Ishikawa (cell line): Measurements from ENCODE around the gene MYLK4.

ENCODE experiments used
- CEBPB ChIP-seq: IDR thresholded peaks from 2 replicates; pipeline ENCODE4 v1.6.1; 2012
- CREB1 ChIP-seq: IDR thresholded peaks from 2 replicates; pipeline ENCODE4 v1.6.1; 2012; ENCODE audit warnings: low read depth
- EGR1 ChIP-seq: IDR thresholded peaks from 2 replicates; pipeline ENCODE4 v1.6.1; 2012
- EP300 ChIP-seq: IDR thresholded peaks from 2 replicates; pipeline ENCODE4 v1.6.1; 2012; ENCODE audit warnings: borderline replicate concordance
- FOXM1 ChIP-seq: IDR thresholded peaks from 2 replicates; pipeline ENCODE4 v1.6.1; 2012; ENCODE audit warnings: low read depth, borderline replicate concordance
- MAX ChIP-seq: IDR thresholded peaks from 2 replicates; pipeline ENCODE4 v1.6.1; 2012
- NFIC ChIP-seq: IDR thresholded peaks from 2 replicates; pipeline ENCODE4 v1.6.1; 2012
- RAD21 ChIP-seq: IDR thresholded peaks from 2 replicates; pipeline ENCODE4 v1.6.1; 2012; ENCODE audit warnings: low read depth
- TAF1 ChIP-seq: IDR thresholded peaks from 2 replicates; pipeline ENCODE4 v1.6.1; 2012; ENCODE audit warnings: low read depth, mild to moderate bottlenecking
- TCF12 ChIP-seq: IDR thresholded peaks from 2 replicates; pipeline ENCODE4 v1.6.1; 2012; ENCODE audit warnings: low read depth
- TEAD4 ChIP-seq: IDR thresholded peaks from 2 replicates; pipeline ENCODE4 v1.6.1; 2012
- USF1 ChIP-seq: IDR thresholded peaks from 2 replicates; pipeline ENCODE4 v1.6.1; 2012
- YY1 ChIP-seq: IDR thresholded peaks from 2 replicates; pipeline ENCODE4 v1.6.1; 2012; ENCODE audit warnings: low read depth
- ZBTB7A ChIP-seq: IDR thresholded peaks from 2 replicates; pipeline ENCODE4 v1.6.1; 2012; ENCODE audit warnings: low read depth
- TF ChIP-seq, protein P1 (sequence below): IDR thresholded peaks from 2 replicates; pipeline ENCODE4 v1.6.1; 2012; ENCODE audit warnings: low read depth, mild to moderate bottlenecking

Gene MYLK4

GRCh38 chr6:2777249-2777648 lies 26.5 kb upstream of the MYLK4 start:
- no peak for TF ChIP-seq CREB1
- TF ChIP-seq USF1, result no peak
- TF ChIP-seq NFIC, result no peak
- TF ChIP-seq, protein P1, sequence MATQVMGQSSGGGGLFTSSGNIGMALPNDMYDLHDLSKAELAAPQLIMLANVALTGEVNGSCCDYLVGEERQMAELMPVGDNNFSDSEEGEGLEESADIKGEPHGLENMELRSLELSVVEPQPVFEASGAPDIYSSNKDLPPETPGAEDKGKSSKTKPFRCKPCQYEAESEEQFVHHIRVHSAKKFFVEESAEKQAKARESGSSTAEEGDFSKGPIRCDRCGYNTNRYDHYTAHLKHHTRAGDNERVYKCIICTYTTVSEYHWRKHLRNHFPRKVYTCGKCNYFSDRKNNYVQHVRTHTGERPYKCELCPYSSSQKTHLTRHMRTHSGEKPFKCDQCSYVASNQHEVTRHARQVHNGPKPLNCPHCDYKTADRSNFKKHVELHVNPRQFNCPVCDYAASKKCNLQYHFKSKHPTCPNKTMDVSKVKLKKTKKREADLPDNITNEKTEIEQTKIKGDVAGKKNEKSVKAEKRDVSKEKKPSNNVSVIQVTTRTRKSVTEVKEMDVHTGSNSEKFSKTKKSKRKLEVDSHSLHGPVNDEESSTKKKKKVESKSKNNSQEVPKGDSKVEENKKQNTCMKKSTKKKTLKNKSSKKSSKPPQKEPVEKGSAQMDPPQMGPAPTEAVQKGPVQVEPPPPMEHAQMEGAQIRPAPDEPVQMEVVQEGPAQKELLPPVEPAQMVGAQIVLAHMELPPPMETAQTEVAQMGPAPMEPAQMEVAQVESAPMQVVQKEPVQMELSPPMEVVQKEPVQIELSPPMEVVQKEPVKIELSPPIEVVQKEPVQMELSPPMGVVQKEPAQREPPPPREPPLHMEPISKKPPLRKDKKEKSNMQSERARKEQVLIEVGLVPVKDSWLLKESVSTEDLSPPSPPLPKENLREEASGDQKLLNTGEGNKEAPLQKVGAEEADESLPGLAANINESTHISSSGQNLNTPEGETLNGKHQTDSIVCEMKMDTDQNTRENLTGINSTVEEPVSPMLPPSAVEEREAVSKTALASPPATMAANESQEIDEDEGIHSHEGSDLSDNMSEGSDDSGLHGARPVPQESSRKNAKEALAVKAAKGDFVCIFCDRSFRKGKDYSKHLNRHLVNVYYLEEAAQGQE, result no peak
- TF ChIP-seq RAD21, result no peak
- TF ChIP-seq YY1, result no peak
- TF ChIP-seq EP300, result no peak
- TF ChIP-seq CEBPB, result no peak
- TF ChIP-seq EGR1, result no peak
- no peak for TF ChIP-seq MAX
- no peak for TF ChIP-seq FOXM1
- TF ChIP-seq TEAD4, result no peak
- no peak for TF ChIP-seq TAF1
- no peak for TF ChIP-seq TCF12
- no peak for TF ChIP-seq ZBTB7A

- TF ChIP-seq TAF1 (no peak), MAX (no peak), NFIC (no peak), TEAD4 (no peak), CREB1 (no peak), ZBTB7A (no peak), FOXM1 (no peak), TCF12 (no peak), USF1 (no peak), CEBPB (no peak), EP300 (no peak), RAD21 (no peak), YY1 (no peak), EGR1 (no peak)
- TF ChIP-seq, protein P1, result no peak
Measured at GRCh38 chr6:2775003-2775402, 24.3 kb upstream of the MYLK4 start.

DNA sequence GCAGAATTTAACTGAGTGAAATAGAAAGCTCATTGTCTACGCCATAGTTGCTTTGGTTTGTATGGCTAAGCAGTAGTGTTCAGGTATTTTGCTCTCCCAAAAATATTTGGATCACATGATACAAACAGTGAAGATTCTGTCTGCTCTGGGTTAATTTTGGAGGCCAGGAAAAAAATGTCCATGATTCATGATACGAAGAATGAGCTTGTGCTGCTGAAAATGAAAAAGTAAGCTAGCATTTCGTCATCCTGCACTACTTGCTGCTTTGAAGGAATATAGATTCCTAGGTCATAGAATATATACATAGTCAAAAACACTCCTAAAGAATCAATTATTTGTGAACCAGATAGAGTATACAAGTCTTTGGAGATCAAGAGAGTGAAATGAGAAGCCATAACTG lies 22.7 kb upstream of the MYLK4 start:
- no peak for TF ChIP-seq EGR1
- TF ChIP-seq USF1, result no peak
- no peak for TF ChIP-seq TEAD4
- TF ChIP-seq MAX, result no peak
- TF ChIP-seq TCF12, result no peak
- TF ChIP-seq TAF1, result no peak
- no peak for TF ChIP-seq YY1
- no peak for TF ChIP-seq RAD21
- TF ChIP-seq CEBPB, result no peak
- no peak for TF ChIP-seq FOXM1
- TF ChIP-seq EP300, result no peak
- TF ChIP-seq, protein P1, result no peak
- TF ChIP-seq ZBTB7A, result no peak

DNA sequence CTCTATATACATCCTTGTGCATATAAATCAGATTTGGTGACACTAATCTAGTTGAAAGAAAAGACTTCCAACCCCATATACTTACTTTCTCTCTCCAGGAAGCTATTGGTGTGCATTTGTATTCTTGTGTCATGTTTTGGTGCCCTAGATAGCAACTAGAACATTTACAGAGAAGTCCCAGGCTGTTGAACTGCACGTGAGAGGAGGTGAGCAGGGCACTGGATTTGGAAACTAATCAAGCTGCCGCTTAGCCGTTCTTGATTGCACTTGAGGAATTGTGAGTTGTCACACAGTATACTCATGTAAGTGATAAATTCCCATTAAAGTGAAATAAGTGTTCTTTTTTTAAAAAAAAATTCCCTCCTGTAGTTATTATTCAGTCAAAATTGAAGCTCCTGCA lies 22.1 kb upstream of the MYLK4 start:
- TF ChIP-seq EGR1 (no peak), MAX (no peak)
